IMR-90 (cell line): ENCODE data around the gene BCAS3. TPM values are rescaled to one million over a fixed set of nuclear protein-coding genes. Genes with fewer than 3 reads are reported as not detected.

Experiments used
- ATAC-seq: fragments of 200-7000 bp; cut with Tn5 transposase; 2 replicates; pipeline ENCODE4 v1.9.1; 2020; ENCODE audit warnings: low read depth, mild to moderate bottlenecking, moderate library complexity
- BruUV-seq: library from RNA; stranded (reverse); fragments of 400-500 nt; replicated peaks from 2 replicates; lab custom pipeline; 2021; lab: Mats Ljungman, UMichigan
- CTCF ChIA-PET: fragments of 300-600 bp; formaldehyde crosslinking; extraction: SDS; loops from one replicate; lab custom pipeline; 2021; ENCODE audit warnings: antibody characterized with exemption; lab: Yijun Ruan, JAX
- POLR2A ChIA-PET: fragments of 300-600 bp; sonication (Branson Sonifier 250); formaldehyde crosslinking; loops from one replicate; lab custom pipeline; 2022; ENCODE audit warnings: antibody characterized with exemption; ENCODE audit not compliant: unreplicated experiment; lab: Charles Lee
- DNase-seq: peaks from one replicate; pipeline ENCODE4 v3.0.0; 2013
- H2AFZ ChIP-seq: replicated peaks from 2 replicates; pipeline ENCODE3; 2013; ENCODE audit warnings: low read length, mild to moderate bottlenecking; ENCODE audit not compliant: poor library complexity
- H2AK5ac ChIP-seq: 2 replicates; pipeline ENCODE4 v1.6.1; 2013; ENCODE audit warnings: low read depth, low read length, inconsistent platforms
- H2AK9ac ChIP-seq: replicated peaks from 2 replicates; pipeline ENCODE3; 2013; ENCODE audit warnings: mild to moderate bottlenecking, low read depth, low read length, moderate library complexity; ENCODE audit not compliant: poor library complexity
- H2BK120ac ChIP-seq: 2 replicates; pipeline ENCODE4 v1.6.1; 2013; ENCODE audit warnings: low read depth, low read length, inconsistent platforms
- H2BK15ac ChIP-seq: 3 replicates; pipeline ENCODE4 v1.6.1; 2013; ENCODE audit warnings: low read depth, low read length, inconsistent platforms
- H2BK20ac ChIP-seq: 2 replicates; pipeline ENCODE4 v1.6.1; 2013; ENCODE audit warnings: low read depth, mild to moderate bottlenecking, inconsistent platforms, low read length, moderate library complexity
- H2BK5ac ChIP-seq: 2 replicates; pipeline ENCODE4 v1.6.1; 2013; ENCODE audit warnings: mild to moderate bottlenecking, low read depth, low read length, inconsistent platforms; ENCODE audit not compliant: poor library complexity, severe bottlenecking
- H3K14ac ChIP-seq: replicated peaks from 2 replicates; pipeline ENCODE4 v1.6.1; 2013; ENCODE audit warnings: low read depth, low read length, inconsistent platforms
- H3K18ac ChIP-seq: 2 replicates; pipeline ENCODE4 v1.6.1; 2013; ENCODE audit warnings: low read depth, low read length, control low read depth
- H3K23ac ChIP-seq: 2 replicates; pipeline ENCODE4 v1.6.1; 2013; ENCODE audit warnings: low read depth, low read length, inconsistent platforms
- H3K27ac ChIP-seq: 2 replicates; pipeline ENCODE4 v1.5.1; 2013; ENCODE audit warnings: mild to moderate bottlenecking, control low read depth, low read length; ENCODE audit not compliant: insufficient read depth
- H3K27me3 ChIP-seq: 2 replicates; pipeline ENCODE4 v1.6.1; 2013; ENCODE audit warnings: low read length; ENCODE audit not compliant: control insufficient read depth, insufficient read depth
- H3K36me3 ChIP-seq: 2 replicates; pipeline ENCODE4 v1.6.1; 2013; ENCODE audit warnings: low read length, mixed read lengths; ENCODE audit not compliant: control insufficient read depth, insufficient read depth
- H3K4ac ChIP-seq: 2 replicates; pipeline ENCODE4 v1.6.1; 2013; ENCODE audit warnings: low read depth, low read length, inconsistent platforms
- H3K4me1 ChIP-seq: 2 replicates; pipeline ENCODE4 v1.6.1; 2013; ENCODE audit warnings: low read length, mixed read lengths; ENCODE audit not compliant: control insufficient read depth, insufficient read depth
- H3K4me2 ChIP-seq: 2 replicates; pipeline ENCODE4 v1.6.1; 2013; ENCODE audit warnings: low read depth, mild to moderate bottlenecking, control low read depth, low read length, moderate library complexity
- H3K4me3 ChIP-seq: 2 replicates; pipeline ENCODE4 v1.5.1; 2013; ENCODE audit warnings: low read depth, mild to moderate bottlenecking, control low read depth, low read length, moderate library complexity; ENCODE audit not compliant: insufficient read depth
- H3K56ac ChIP-seq: 2 replicates; pipeline ENCODE4 v1.6.1; 2013; ENCODE audit warnings: low read length, inconsistent platforms; ENCODE audit not compliant: insufficient read depth; ENCODE audit errors: extremely low read depth
- H3K79me1 ChIP-seq, 2 experiments: 2 replicates each; pipeline ENCODE4 v1.6.1; 2013; ENCODE audit warnings: low read length in 2 of 2, inconsistent platforms in 1 of 2, low read depth in 1 of 2
- H3K9ac ChIP-seq: 2 replicates; pipeline ENCODE4 v1.6.1; 2013; ENCODE audit warnings: low read depth, low read length, control low read depth
- H3K9me1 ChIP-seq: 2 replicates; pipeline ENCODE4 v1.6.1; 2013; ENCODE audit warnings: low read length, inconsistent platforms; ENCODE audit not compliant: insufficient read depth
- H3K9me3 ChIP-seq: 2 replicates; pipeline ENCODE4 v1.6.1; 2013; ENCODE audit warnings: low read length; ENCODE audit not compliant: control insufficient read depth, insufficient read depth
- H4K20me1 ChIP-seq: 2 replicates; pipeline ENCODE4 v1.6.1; 2013; ENCODE audit warnings: low read length, inconsistent platforms; ENCODE audit not compliant: insufficient read depth
- H4K5ac ChIP-seq: 2 replicates; pipeline ENCODE4 v1.6.1; 2013; ENCODE audit warnings: mild to moderate bottlenecking, low read depth, low read length, control low read depth
- H4K8ac ChIP-seq, 2 experiments: 2 replicates each; pipeline ENCODE4 v1.6.1; 2013; ENCODE audit warnings: low read depth in 2 of 2, low read length in 2 of 2, control low read depth in 1 of 2, inconsistent platforms in 1 of 2
- H4K91ac ChIP-seq: 2 replicates; pipeline ENCODE4 v1.6.1; 2013; ENCODE audit warnings: low read depth, low read length, inconsistent platforms; ENCODE audit not compliant: insufficient read depth
- BHLHE40 ChIP-seq: fragments of 150-350 bp; IDR thresholded peaks from 2 replicates; pipeline ENCODE4 v1.6.1; 2016; ENCODE audit warnings: mild to moderate bottlenecking, low read depth, low read length
- CEBPB ChIP-seq: IDR thresholded peaks from 2 replicates; pipeline ENCODE4 v1.6.1; 2012; ENCODE audit warnings: low read depth, low read length, improper control_type of control experiment
- CHD1 ChIP-seq: IDR thresholded peaks from 2 replicates; pipeline ENCODE4 v1.6.1; 2012; ENCODE audit warnings: low read depth, low read length, improper control_type of control experiment
- CTCF ChIP-seq: conservative IDR thresholded peaks from 2 replicates; pipeline ENCODE4 v1.5.1; 2012; ENCODE audit warnings: mild to moderate bottlenecking, low read depth, low read length, improper control_type of control experiment
- FOS ChIP-seq: fragments of 150-350 bp; IDR thresholded peaks from 2 replicates; pipeline ENCODE4 v1.6.1; 2016; ENCODE audit warnings: low read depth, low read length
- MAFK ChIP-seq: IDR thresholded peaks from 2 replicates; pipeline ENCODE4 v1.6.1; 2012; ENCODE audit warnings: low read depth, low read length, improper control_type of control experiment
- MAZ ChIP-seq: IDR thresholded peaks from 2 replicates; pipeline ENCODE4 v1.6.1; 2012; ENCODE audit warnings: low read depth, mild to moderate bottlenecking, low read length, improper control_type of control experiment, moderate library complexity, borderline replicate concordance
- POLR2A ChIP-seq: IDR thresholded peaks from 2 replicates; pipeline ENCODE4 v1.6.1; 2012; ENCODE audit warnings: mild to moderate bottlenecking, low read depth, low read length
- RFX5 ChIP-seq: IDR thresholded peaks from 2 replicates; pipeline ENCODE4 v1.8.0; 2012; ENCODE audit warnings: low read depth, mild to moderate bottlenecking, low read length, moderate library complexity
- SMC3 ChIP-seq: fragments of 150-350 bp; IDR thresholded peaks from 2 replicates; pipeline ENCODE4 v1.6.1; 2016; ENCODE audit warnings: low read depth, mild to moderate bottlenecking, antibody characterized with exemption, low read length, moderate library complexity
- USF2 ChIP-seq: fragments of 150-350 bp; IDR thresholded peaks from 2 replicates; pipeline ENCODE4 v1.6.1; 2017; ENCODE audit warnings: mild to moderate bottlenecking, antibody characterized with exemption, low read length, low read depth
- WGBS, 2 experiments: methylation state at CpG; one replicate each; pipeline versions ENCODE4 v1.1.5 to v1.1.7; 2013; ENCODE audit warnings: missing lambda C conversion rate in 2 of 2; ENCODE audit not compliant: insufficient read length in 1 of 2; ENCODE audit errors: extremely low coverage in 2 of 2; 5-methylcytosine and 5-hydroxymethylcytosine counted together
- dilution Hi-C: fragments of 300-500 bp; cut with HindIII; formaldehyde crosslinking; loops from one replicate; pipeline ENCODE4 v1.14.3; 2018; ENCODE audit warnings: low sequenced_read_pairs; ENCODE audit not compliant: unreplicated experiment
- in situ Hi-C: fragments of 300-500 bp; cut with MboI; formaldehyde crosslinking; loops from 3 replicates; pipeline ENCODE4 v1.14.3; 2019; ENCODE audit warnings: low sequenced_read_pairs, inconsistent platforms, mixed read lengths
- intact Hi-C: fragments of 100-400 bp; cut with micrococcal nuclease; formaldehyde crosslinking; loops from 2 replicates; pipeline ENCODE4 v1.10.0; 2022
- polyA plus RNA-seq, 3 experiments: library from polyadenylated mRNA; depleted of rRNA; stranded (reverse); fragments of >200 nt; gene quantifications; 2 replicates each; pipeline ENCODE4 v1.2.3, GENCODE V29; 2012; ENCODE audit warnings: low replicate concordance in 1 of 3
- total RNA-seq: library from RNA; depleted of rRNA; stranded (reverse); fragments of >200 nt; gene quantifications from 2 replicates; pipeline ENCODE4 v1.2.3, GENCODE V29; 2012
- TF ChIP-seq, protein P1 (sequence below): fragments of 150-350 bp; IDR thresholded peaks from 2 replicates; pipeline ENCODE4 v1.6.1; 2016; ENCODE audit warnings: low read depth, mild to moderate bottlenecking, low read length, moderate library complexity, borderline replicate concordance

The BCAS3 gene
- total and polyA plus RNA-seq, 2 of the 4 experiments (the other 2 are of a cell fraction) = 6.3 to 27.1 TPM

DNA sequence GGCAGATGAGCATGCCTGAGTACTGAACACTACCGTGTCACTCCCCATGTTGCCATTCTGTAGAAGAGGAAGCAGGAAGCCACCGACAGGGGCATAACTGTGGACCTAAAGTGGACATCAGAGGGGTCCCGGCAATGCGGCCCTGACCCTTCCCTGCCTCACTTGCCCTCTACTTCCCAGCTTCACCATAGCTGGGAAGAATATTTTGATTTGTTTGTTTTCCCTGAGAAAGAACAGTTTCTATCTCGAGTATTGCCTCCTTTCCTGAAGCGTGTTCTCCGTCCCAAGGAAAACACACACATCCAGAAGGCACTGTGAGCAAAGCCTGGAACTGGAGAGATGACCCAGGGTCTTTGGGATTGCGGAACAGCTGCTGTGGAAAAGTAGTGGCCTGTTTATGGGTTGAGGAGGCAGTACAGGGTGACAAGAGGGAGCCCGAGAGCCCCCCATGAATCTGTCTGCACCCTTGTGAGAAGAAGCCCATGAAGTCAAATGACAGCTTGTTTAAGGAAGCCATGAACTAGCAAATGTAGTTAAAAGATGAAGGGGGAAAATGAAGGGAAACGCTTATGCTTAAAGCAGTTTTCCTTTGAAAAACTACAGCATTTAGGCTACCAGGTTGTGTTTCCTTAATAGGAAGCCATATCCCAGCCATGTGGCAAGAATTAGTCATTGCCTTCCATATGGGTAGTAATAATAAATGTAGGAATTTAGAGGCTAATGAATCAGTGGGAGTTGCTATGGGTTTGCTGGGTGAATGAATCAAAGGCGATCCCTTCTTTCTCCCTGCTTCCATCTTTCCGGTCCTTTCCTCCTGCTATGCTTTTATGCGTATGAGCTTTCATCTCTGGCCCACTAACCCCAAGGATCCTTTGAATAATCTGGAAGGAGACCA lies 632.0 kb downstream of the BCAS3 start:
- Histone ChIP-seq H3K9ac (peak overlapping the region; percentile 21), H3K9me3 (no peaks in the 10 kb centered on the region), H3K14ac (peak overlapping the region; percentile 77), H4K5ac (peak overlapping the region; percentile 98), H2BK5ac (peak overlapping the region; percentile 95), H4K20me1 (no peaks in the 10 kb centered on the region), H3K4me1 (peaks cover 33% of the 10 kb centered on the region), H2AK9ac (peak overlapping the region; percentile 86), H3K27me3 (no peaks in the 10 kb centered on the region), H3K4ac (peak overlapping the region; percentile 96), H2BK20ac (peak overlapping the region; percentile 100), H3K4me3 (no peak overlapping the region), H4K91ac (peak overlapping the region; percentile 99), H3K56ac (peak overlapping the region; percentile 98), H2BK15ac (peak overlapping the region; percentile 99), H3K23ac (peak overlapping the region; percentile 91), H2AFZ (peak overlapping the region; percentile 56), H2BK120ac (peak overlapping the region; percentile 98), H3K4me2 (peak overlapping the region; percentile 35), H3K79me1 (peaks cover 0 to 33% of the 10 kb centered on the region in 2 experiments; a peak in 2 of 4 replicates), H4K8ac (peak overlapping the region; percentile 98), H3K27ac (peak overlapping the region; percentile 97), H2AK5ac (peak overlapping the region; percentile 100), H3K36me3 (no peaks in the 10 kb centered on the region), H3K18ac (peak overlapping the region; percentile 97), H3K9me1 (peaks cover 13% of the 10 kb centered on the region; the same call in 1 of the 2 replicates)
- BruUV-seq = no TSS peak
- in situ Hi-C loops = loop anchor here (5.0 kb wide), 2 partner anchors 83 to 107 kb away; no protein-coding TSS in a partner anchor
- peak; percentile 25 for ATAC-seq
- WGBS, 2 experiments = 29% methylated on average over 1 of the region's 13 CpGs; no CpG with 5 or more reads in 1 of the 2 experiments
- peak; percentile 92 for DNase-seq
- POLR2A ChIA-PET = interaction anchor here (0.9 to 2.9 kb wide), 5 partner anchors 24 to 93 kb away, joined by 3 to 11 read pairs (median 3); no protein-coding TSS in a partner anchor
- intact Hi-C loops = loop anchor here (2.0 to 5.0 kb wide), 4 partner anchors 81 to 307 kb away; partner anchors contain the start of gene TBX2
- CTCF ChIA-PET = interaction anchor here (0.6 to 1.3 kb wide), 5 partner anchors 9 to 309 kb away, joined by 3 to 4 read pairs (median 3); no protein-coding TSS in a partner anchor
- dilution Hi-C loops = no loop called here
- no peak for TF ChIP-seq MAFK
- TF ChIP-seq CHD1 = no peak
- TF ChIP-seq CTCF = peak; percentile 20; the same call in 1 of the 2 replicates
- TF ChIP-seq, protein P1, sequence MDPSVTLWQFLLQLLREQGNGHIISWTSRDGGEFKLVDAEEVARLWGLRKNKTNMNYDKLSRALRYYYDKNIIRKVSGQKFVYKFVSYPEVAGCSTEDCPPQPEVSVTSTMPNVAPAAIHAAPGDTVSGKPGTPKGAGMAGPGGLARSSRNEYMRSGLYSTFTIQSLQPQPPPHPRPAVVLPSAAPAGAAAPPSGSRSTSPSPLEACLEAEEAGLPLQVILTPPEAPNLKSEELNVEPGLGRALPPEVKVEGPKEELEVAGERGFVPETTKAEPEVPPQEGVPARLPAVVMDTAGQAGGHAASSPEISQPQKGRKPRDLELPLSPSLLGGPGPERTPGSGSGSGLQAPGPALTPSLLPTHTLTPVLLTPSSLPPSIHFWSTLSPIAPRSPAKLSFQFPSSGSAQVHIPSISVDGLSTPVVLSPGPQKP = no peak
- peak; percentile 62 for TF ChIP-seq FOS
- TF ChIP-seq POLR2A = no peak
- TF ChIP-seq USF2 = no peak
- peak; percentile 83 for TF ChIP-seq CEBPB
- TF ChIP-seq BHLHE40 = no peak
- no peak for TF ChIP-seq SMC3
- no peak for TF ChIP-seq MAZ
- TF ChIP-seq RFX5 = no peak
